ENCODE data around the gene LAPTM5.

LAPTM5 gene

GRCh38 chr1:30724655-30725421 lies 32.7 kb downstream of the LAPTM5 start:
- no peak for DNase-seq (ENCODE audit: low read depth)
- no peak overlapping the region for H3K4me3 ChIP-seq (ENCODE audit: low read depth, low read length)

- DNase-seq (ENCODE audit: low read depth): no peak
- H3K4me3 ChIP-seq (ENCODE audit: low read depth, low read length): no peak overlapping the region
Observed at GRCh38 chr1:30724175-30724574, 33.4 kb downstream of the LAPTM5 start.

DNA sequence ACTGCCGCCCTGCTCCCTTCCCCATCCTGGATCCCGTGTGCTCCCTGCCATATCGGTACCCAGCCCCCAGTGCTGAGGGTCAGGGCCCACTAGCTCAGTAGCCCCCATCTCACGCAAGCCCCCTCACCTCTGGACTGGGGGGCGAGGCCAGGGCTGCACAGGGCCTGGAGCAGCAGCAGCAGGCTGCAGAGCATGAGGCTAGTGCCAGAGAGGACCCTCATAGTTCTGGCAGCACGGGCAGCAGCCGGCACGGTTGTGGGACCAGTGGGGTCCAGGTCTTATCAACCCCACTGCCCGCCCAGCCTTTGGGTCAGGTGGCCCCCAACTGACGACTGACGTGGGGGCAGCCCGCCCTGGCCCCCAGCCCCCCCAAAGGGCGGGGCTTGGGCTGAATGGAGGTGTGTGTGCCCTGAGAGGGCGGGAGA lies 34.2 kb downstream of the LAPTM5 start, which contains the start of gene MATN1:
MATN1 (minus strand) TSS at position 255 of the 425 bp plus-strand sequence; CDS start at position 221, 34 bp downstream.
- DNase-seq (ENCODE audit: low read depth): no peak
- H3K4me3 ChIP-seq (ENCODE audit: low read depth, low read length): no peak within 1 kb of the TSS

DNA sequence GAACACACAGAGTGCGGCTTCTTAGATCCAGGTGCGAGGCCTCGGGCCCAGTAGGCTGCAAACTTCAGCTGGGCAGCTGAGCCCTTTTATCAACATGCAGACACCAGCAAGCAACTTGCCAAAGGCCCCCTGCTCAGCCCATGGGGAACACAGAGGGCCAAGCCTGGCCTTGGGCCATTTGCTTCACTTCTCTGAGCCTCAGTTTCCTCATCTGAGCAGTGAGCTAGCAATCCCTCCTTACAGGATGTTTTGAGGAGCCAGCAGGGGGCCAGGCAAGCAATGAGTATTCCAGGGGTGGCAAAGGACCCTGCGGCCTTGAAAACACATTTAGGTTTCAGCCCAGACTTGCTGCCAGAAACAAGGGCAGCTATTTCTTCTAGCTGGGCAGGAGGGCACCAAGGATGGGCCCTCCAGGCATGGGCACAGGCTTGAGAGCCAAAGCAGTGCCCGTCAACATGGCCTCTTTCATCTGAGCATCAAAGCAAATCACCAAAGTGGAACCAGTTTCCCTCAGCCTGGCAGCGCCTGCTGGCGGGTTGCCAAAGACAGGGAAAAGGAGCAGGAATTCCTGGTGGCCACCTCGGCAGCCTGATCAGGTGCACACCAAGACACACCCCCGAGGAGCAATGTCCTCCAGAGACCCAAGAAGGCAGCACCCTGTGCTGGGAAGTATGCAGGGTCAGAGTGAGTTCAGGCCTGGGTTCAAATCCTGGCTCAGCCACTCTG lies 35.6 kb downstream of the LAPTM5 start:
- DNase-seq (ENCODE audit: low read depth): no peak
- H3K4me3 ChIP-seq (ENCODE audit: low read depth, low read length): no peak overlapping the region

GRCh38 chr1:30721341-30721793 lies 36.2 kb downstream of the LAPTM5 start:
- no peak overlapping the region for H3K4me3 ChIP-seq (ENCODE audit: low read depth, low read length)
- DNase-seq (ENCODE audit: low read depth): no peak

DNA sequence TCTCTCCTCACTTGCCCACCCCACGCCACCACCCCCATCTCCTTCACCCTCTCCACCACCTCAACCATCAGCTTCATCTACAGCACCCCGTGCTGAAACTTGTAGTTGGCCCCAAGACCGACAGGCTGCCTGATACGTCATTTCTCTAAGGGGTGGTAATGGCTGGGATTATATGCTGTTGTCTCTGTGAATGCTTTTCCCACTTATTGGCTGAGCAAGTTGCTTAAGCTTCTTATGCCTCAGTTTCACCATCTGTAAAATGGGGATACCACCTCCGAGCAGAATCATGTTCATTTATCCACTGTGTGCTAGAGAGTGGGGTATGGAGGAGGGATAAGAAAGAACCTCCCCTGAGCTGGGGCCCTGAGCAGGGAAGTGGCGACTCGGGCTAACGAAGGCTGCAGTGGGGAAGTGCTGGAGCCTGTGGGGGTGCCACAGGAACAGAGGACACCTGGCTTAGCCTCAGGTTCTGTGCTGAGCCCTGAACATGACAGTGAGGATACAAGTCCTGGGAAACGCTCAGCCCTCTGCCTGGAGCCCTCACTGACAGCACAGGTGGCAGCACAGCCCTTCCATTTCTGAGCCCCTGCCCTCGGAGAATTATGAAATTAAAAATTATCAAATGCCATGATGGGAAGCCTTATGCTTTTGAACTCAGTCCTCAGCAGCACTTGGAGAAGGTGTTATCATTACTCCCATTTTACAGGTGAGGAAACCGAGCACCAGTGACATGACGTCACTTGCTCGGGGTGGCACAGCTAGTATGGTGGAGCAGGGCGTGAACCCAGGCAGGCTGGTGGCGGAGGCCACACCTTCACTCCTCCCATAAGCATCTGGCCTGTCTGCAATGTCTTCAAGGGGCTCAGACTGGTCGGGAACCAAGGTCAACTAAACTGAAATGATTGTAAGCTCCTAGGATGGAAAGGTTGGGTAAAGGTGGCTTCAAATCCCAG lies 37.0 kb downstream of the LAPTM5 start:
- DNase-seq (ENCODE audit: low read depth): no peak
- H3K4me3 ChIP-seq (ENCODE audit: low read depth, low read length): no peak overlapping the region

GRCh38 chr1:30719406-30720270 lies 37.9 kb downstream of the LAPTM5 start:
- peak overlapping the region; percentile 56 for H3K4me3 ChIP-seq (ENCODE audit: low read depth, low read length)
- no peak for DNase-seq (ENCODE audit: low read depth)

GRCh38 chr1:30718636-30719405 lies 38.8 kb downstream of the LAPTM5 start:
- peak; percentile 93 for DNase-seq (ENCODE audit: low read depth)
- peak overlapping the region; percentile 56 for H3K4me3 ChIP-seq (ENCODE audit: low read depth, low read length)

- peak; percentile 87 for DNase-seq (ENCODE audit: low read depth)
- H3K4me3 ChIP-seq (ENCODE audit: low read depth, low read length): peak overlapping the region; percentile 40
Observed at GRCh38 chr1:30718091-30718635, 39.4 kb downstream of the LAPTM5 start.

- no peak for DNase-seq (ENCODE audit: low read depth)
- H3K4me3 ChIP-seq (ENCODE audit: low read depth, low read length): no peak overlapping the region
Observed at GRCh38 chr1:30716646-30717045, 40.9 kb downstream of the LAPTM5 start.

DNA sequence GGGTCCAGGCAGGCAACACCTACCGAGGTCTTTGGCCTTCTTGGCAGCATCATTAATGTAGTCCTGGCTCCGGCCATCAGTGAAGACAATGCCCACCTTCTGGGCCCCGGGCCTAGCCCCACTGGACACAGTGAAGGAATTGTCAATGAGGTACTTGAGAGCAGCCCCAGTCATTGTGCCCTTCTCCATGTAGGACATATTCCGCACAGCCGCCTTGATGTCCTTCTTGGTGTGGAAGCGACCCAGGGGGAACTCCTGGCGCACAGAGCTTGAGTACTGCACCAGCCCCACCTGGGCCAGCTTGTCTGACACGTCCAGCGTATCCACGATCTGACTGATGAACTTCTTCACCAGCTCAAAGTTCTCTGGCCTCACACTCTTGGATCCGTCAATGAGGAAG lies 41.7 kb downstream of the LAPTM5 start:
- H3K4me3 ChIP-seq (ENCODE audit: low read depth, low read length): no peak overlapping the region
- DNase-seq (ENCODE audit: low read depth): no peak

GRCh38 chr1:30715216-30715615 lies 42.4 kb downstream of the LAPTM5 start:
- DNase-seq (ENCODE audit: low read depth): no peak

DNA sequence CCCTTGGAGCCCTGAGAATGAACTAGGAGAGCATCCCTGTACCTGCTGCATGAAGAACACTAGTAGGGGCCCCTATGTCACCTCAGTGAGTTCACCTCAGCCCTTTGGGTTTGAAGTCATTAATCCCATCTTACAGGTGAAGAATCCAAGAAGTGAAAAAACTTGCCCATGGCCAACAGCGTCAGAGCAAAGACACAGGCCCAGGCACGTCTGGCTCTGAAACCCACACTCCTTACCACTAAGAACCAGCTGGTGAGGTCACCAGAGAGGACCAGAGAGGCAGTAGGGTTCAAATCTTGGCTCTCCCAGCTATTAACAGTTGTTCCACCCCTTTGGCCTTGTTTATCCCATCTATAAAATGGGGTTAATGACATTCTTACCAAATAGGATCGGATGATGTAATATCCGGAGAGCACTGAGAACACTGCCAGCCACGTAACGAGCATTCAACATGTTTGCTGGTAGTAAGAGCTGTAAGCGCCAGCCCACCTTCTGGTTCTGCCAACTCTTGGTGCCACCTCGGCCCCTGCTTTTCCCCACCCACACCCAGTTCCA lies 43.0 kb downstream of the LAPTM5 start:
- H3K4me3 ChIP-seq (ENCODE audit: low read depth, low read length): no peak overlapping the region
- DNase-seq (ENCODE audit: low read depth): no peak

More at GRCh38 chr1:30715216-30715615, 42.4 kb downstream of the LAPTM5 start:
- H3K4me3 ChIP-seq (ENCODE audit: low read depth, low read length): no peak overlapping the region

DNA sequence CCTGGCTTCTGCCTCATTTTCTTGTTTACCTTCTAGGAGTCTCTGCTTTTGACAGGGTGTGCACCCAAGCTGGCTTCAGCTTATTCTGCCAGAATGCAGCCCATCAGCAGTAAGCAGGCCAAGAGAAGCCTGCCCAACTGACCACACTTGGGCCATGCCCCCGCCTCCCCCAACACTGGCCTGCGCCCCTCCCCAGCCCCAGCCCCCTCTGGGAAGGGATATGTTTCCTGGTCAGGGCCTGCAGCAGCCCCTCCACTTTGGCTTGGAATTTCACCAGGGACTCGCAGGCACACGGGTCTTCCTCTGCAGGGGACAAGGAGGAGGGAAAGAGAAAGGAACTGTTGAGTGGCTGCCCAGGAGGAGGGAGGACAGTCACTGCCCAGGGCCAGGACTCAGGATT lies 43.5 kb downstream of the LAPTM5 start:
- no peak for DNase-seq (ENCODE audit: low read depth)
- H3K4me3 ChIP-seq (ENCODE audit: low read depth, low read length): no peak overlapping the region

GRCh38 chr1:30713311-30713710 lies 44.3 kb downstream of the LAPTM5 start:
- no peak for DNase-seq (ENCODE audit: low read depth)
- H3K4me3 ChIP-seq (ENCODE audit: low read depth, low read length): no peak overlapping the region

GRCh38 chr1:30712583-30712982 lies 45.0 kb downstream of the LAPTM5 start:
- DNase-seq (ENCODE audit: low read depth): no peak
- H3K4me3 ChIP-seq (ENCODE audit: low read depth, low read length): no peak overlapping the region

DNA sequence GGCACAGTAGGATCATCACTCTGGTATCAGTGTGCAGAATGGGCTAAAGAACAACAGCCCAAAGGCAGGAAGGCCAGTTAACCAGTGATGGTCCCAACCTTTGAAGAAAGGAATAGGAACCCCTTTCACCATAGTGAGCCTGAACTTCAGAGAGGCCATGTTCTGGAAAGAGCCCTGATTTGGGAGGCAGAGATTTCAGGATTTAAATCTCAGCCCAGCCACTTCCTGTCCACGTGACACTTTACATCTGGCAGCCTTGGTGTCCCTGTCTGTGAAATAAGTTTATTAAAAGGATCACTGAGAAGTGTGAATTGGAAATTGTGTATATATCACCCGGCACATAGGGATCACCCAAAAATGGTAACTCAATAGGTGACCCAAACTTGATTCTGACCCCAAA lies 47.2 kb downstream of the LAPTM5 start:
- no peak overlapping the region for H3K4me3 ChIP-seq (ENCODE audit: low read depth, low read length)
- DNase-seq (ENCODE audit: low read depth): no peak
